ENCODE results near the gene MAST2.

- TF ChIP-seq POLR2A (IDR thresholded peaks at IDR 0.05; ENCODE audit: low read depth, low read length) (no peak), POLR2AphosphoS5 (IDR thresholded peaks at IDR 0.05; ENCODE audit: low read depth, low read length) (no peak), TAF1 (IDR thresholded peaks at IDR 0.05; ENCODE audit: borderline replicate concordance, low read depth, low read length) (no peak)
Observed at GRCh38 chr1:45863218-45863617, 59.8 kb downstream of the MAST2 start.
